H1 (cell line): ENCODE results near the gene BYSL. TPM values are rescaled to one million over a fixed set of nuclear protein-coding genes. Genes with fewer than 3 reads are reported as not detected.

ENCODE experiments used
- CTCF ChIA-PET: fragments of 300-600 bp; sonication (Branson Sonifier 250); formaldehyde crosslinking; loops from one replicate; lab custom pipeline; 2021; ENCODE audit not compliant: partially characterized antibody; lab: Charles Lee
- POLR2A ChIA-PET: fragments of 300-600 bp; sonication (Branson Sonifier 250); formaldehyde crosslinking; loops from one replicate; lab custom pipeline; 2021; ENCODE audit warnings: inconsistent platforms; ENCODE audit not compliant: partially characterized antibody; lab: Charles Lee
- DNase-seq, 2 experiments: peaks; one replicate each; pipeline versions ENCODE4 v3.0.0 to v3.0.0-alpha.2; 2010 to 2022; ENCODE audit warnings: low spot score in 2 of 2, low read depth in 1 of 2, mixed read lengths in 1 of 2
- FAIRE-seq: peaks from 2 replicates; lab custom pipeline; 2011; peaks lifted over from hg19 to GRCh38; lab: Jason Lieb, UNC
- H2AFZ ChIP-seq: 2 replicates; pipeline ENCODE4 v1.8.1; 2012; ENCODE audit warnings: low read length, inconsistent platforms
- H2AK5ac ChIP-seq: 2 replicates; pipeline ENCODE4 v1.6.1; 2013; ENCODE audit warnings: low read depth, low read length
- H2BK120ac ChIP-seq: replicated peaks from 2 replicates; pipeline ENCODE3; 2013; ENCODE audit warnings: low read depth, low read length, inconsistent platforms
- H2BK12ac ChIP-seq: 2 replicates; pipeline ENCODE4 v1.6.1; 2013; ENCODE audit warnings: low read depth, low read length
- H2BK15ac ChIP-seq: 2 replicates; pipeline ENCODE4 v1.6.1; 2013; ENCODE audit warnings: low read length
- H2BK20ac ChIP-seq: 2 replicates; pipeline ENCODE4 v1.6.1; 2013; ENCODE audit warnings: low read length
- H2BK5ac ChIP-seq: 2 replicates; pipeline ENCODE4 v1.6.1; 2013; ENCODE audit warnings: low read depth, low read length
- H3K14ac ChIP-seq: 2 replicates; pipeline ENCODE4 v1.6.1; 2013; ENCODE audit warnings: inconsistent platforms; ENCODE audit not compliant: insufficient read length
- H3K18ac ChIP-seq: 2 replicates; pipeline ENCODE4 v1.6.1; 2013; ENCODE audit warnings: low read length; ENCODE audit errors: extremely low read depth
- H3K23ac ChIP-seq: 2 replicates; pipeline ENCODE4 v1.6.1; 2013; ENCODE audit warnings: inconsistent platforms; ENCODE audit not compliant: insufficient read length
- H3K23me2 ChIP-seq: 2 replicates; pipeline ENCODE4 v1.6.1; 2013; ENCODE audit warnings: low read depth, low read length
- H3K27ac ChIP-seq: 2 replicates; pipeline ENCODE4 v1.6.1; 2011; ENCODE audit warnings: low read depth, low read length, inconsistent platforms
- H3K27me3 ChIP-seq, 4 experiments: replicated peaks in 1 of 4; 1 replicate in 1 of 4; 2 replicates in 3 of 4; pipeline versions ENCODE4 v1.6.1 to v1.8.1; 2011 to 2013; ENCODE audit warnings: low read length in 3 of 4, mild to moderate bottlenecking in 3 of 4, inconsistent platforms in 2 of 4, mixed read lengths in 2 of 4, moderate library complexity in 1 of 4; ENCODE audit not compliant: control insufficient read depth in 3 of 4, insufficient read depth in 3 of 4; ENCODE audit errors: extremely low read depth in 1 of 4
- H3K36me3 ChIP-seq, 4 experiments: 2 replicates each; pipeline versions ENCODE4 v1.6.1 to v1.8.1; 2011 to 2013; ENCODE audit warnings: mild to moderate bottlenecking in 4 of 4, low read length in 3 of 4, moderate library complexity in 2 of 4, control low read depth in 1 of 4, inconsistent platforms in 1 of 4; ENCODE audit not compliant: insufficient read depth in 4 of 4, control insufficient read depth in 2 of 4
- H3K4ac ChIP-seq: replicated peaks from 2 replicates; pipeline ENCODE3; 2013; ENCODE audit warnings: low read length, low read depth, mixed read lengths, inconsistent platforms; ENCODE audit not compliant: insufficient read length
- H3K4me1 ChIP-seq, 4 experiments: replicated peaks in 1 of 4; 1 replicate in 1 of 4; 2 replicates in 3 of 4; pipeline versions ENCODE4 v1.6.1 to v1.8.1; 2011 to 2013; ENCODE audit warnings: low read length in 3 of 4, inconsistent platforms in 2 of 4, mixed read lengths in 1 of 4; ENCODE audit not compliant: insufficient read depth in 4 of 4, control insufficient read depth in 3 of 4
- H3K4me2 ChIP-seq, 2 experiments: 2 replicates each; pipeline versions ENCODE4 v1.6.1 to v1.8.1; 2011 to 2013; ENCODE audit warnings: low read depth in 2 of 2, low read length in 2 of 2, control low read depth in 1 of 2, inconsistent platforms in 1 of 2, mild to moderate bottlenecking in 1 of 2; ENCODE audit not compliant: insufficient read depth in 1 of 2
- H3K4me3 ChIP-seq, 4 experiments: fragments of 200-600, 300-600 bp in 1 of 4; sonication (generic), shearing (Covaris generic), sonication (Bioruptor Twin) in 1 of 4; 2 replicates each; pipeline versions ENCODE4 v1.5.1 to v1.8.1; 2011 to 2016; ENCODE audit warnings: low read length in 4 of 4, low read depth in 3 of 4, control low read depth in 2 of 4, inconsistent platforms in 2 of 4, mild to moderate bottlenecking in 2 of 4, mixed read lengths in 1 of 4, moderate library complexity in 1 of 4; ENCODE audit not compliant: insufficient read depth in 2 of 4; ENCODE audit errors: extremely low read depth in 1 of 4
- H3K56ac ChIP-seq: replicated peaks from 2 replicates; pipeline ENCODE3; 2013; ENCODE audit warnings: low read depth, mild to moderate bottlenecking, mixed read lengths, low read length, inconsistent platforms; ENCODE audit not compliant: insufficient read length
- H3K79me1 ChIP-seq: 2 replicates; pipeline ENCODE4 v1.6.1; 2013; ENCODE audit warnings: low read depth, low read length, control low read depth
- H3K79me2 ChIP-seq, 2 experiments: 2 replicates each; pipeline versions ENCODE4 v1.6.1 to v1.8.1; 2012 to 2013; ENCODE audit warnings: low read length in 2 of 2, mild to moderate bottlenecking in 2 of 2, inconsistent platforms in 1 of 2; ENCODE audit not compliant: insufficient read depth in 2 of 2, control insufficient read depth in 1 of 2
- H3K9ac ChIP-seq, 4 experiments: replicated peaks in 1 of 4; 1 replicate in 1 of 4; 2 replicates in 3 of 4; pipeline versions ENCODE4 v1.6.1 to v1.8.1; 2011 to 2013; ENCODE audit warnings: low read depth in 3 of 4, low read length in 3 of 4, control low read depth in 2 of 4, mild to moderate bottlenecking in 2 of 4, moderate library complexity in 2 of 4, inconsistent platforms in 1 of 4; ENCODE audit errors: extremely low read depth in 1 of 4
- H3K9me3 ChIP-seq, 2 experiments: 2 replicates each; pipeline versions ENCODE4 v1.6.1 to v1.8.1; 2012 to 2013; ENCODE audit warnings: mild to moderate bottlenecking in 2 of 2, moderate library complexity in 2 of 2, control low read depth in 1 of 2, inconsistent platforms in 1 of 2, low read depth in 1 of 2, low read length in 1 of 2, mixed read lengths in 1 of 2; ENCODE audit not compliant: insufficient read depth in 2 of 2
- H4K20me1 ChIP-seq, 2 experiments: replicated peaks in 1 of 2; 2 replicates each; pipeline versions ENCODE3 to v1.8.1; 2011 to 2013; ENCODE audit warnings: inconsistent platforms in 2 of 2, low read length in 2 of 2, mild to moderate bottlenecking in 1 of 2; ENCODE audit not compliant: insufficient read depth in 2 of 2, control insufficient read depth in 1 of 2
- H4K5ac ChIP-seq: 2 replicates; pipeline ENCODE4 v1.6.1; 2013; ENCODE audit warnings: low read length, low read depth, mixed read lengths, inconsistent platforms; ENCODE audit not compliant: insufficient read length
- H4K8ac ChIP-seq: 2 replicates; pipeline ENCODE4 v1.8.0; 2013; ENCODE audit warnings: mild to moderate bottlenecking, moderate library complexity, low read length, inconsistent platforms; ENCODE audit not compliant: insufficient read depth; ENCODE audit errors: extremely low read depth
- H4K91ac ChIP-seq: replicated peaks from 2 replicates; pipeline ENCODE3; 2013; ENCODE audit warnings: low read length, mixed read lengths, inconsistent platforms; ENCODE audit not compliant: insufficient read length
- CBX8 ChIP-seq: fragments of 300-800, 300-1000 bp; sonication (generic); IDR thresholded peaks from 2 replicates; pipeline ENCODE4 v1.7.1; 2016; ENCODE audit warnings: low read depth, low read length, borderline replicate concordance
- CHD1 ChIP-seq: IDR thresholded peaks from 2 replicates; pipeline ENCODE4 v1.6.1; 2012; ENCODE audit warnings: low read depth, low read length, improper control_type of control experiment
- CTBP2 ChIP-seq: IDR thresholded peaks from 2 replicates; pipeline ENCODE4 v1.7.0; 2011; ENCODE audit warnings: borderline replicate concordance, mild to moderate bottlenecking, moderate library complexity, mixed read lengths, low read length; ENCODE audit not compliant: insufficient read depth, insufficient read length
- GABPA ChIP-seq: IDR thresholded peaks from 2 replicates; pipeline ENCODE4 v1.6.1; 2011; ENCODE audit warnings: mild to moderate bottlenecking, low read length, moderate library complexity, borderline replicate concordance; ENCODE audit not compliant: insufficient read depth
- JUND ChIP-seq: IDR thresholded peaks from 2 replicates; pipeline ENCODE4 v1.6.1; 2011; ENCODE audit warnings: mild to moderate bottlenecking, improper control_type of control experiment, low read length
- KDM1A ChIP-seq: fragments of 200-600, 300-600 bp; sonication (generic); IDR thresholded peaks from 2 replicates; pipeline ENCODE4 v1.7.1; 2016; ENCODE audit warnings: mild to moderate bottlenecking, low read length, borderline replicate concordance
- POLR2AphosphoS5 ChIP-seq: IDR thresholded peaks from 2 replicates; pipeline ENCODE4 v1.6.1; 2011; ENCODE audit warnings: low read depth, low read length
- SIRT6 ChIP-seq: IDR thresholded peaks from one replicate; pipeline ENCODE4 v1.7.1; 2012; ENCODE audit warnings: low read length, inconsistent platforms
- SP2 ChIP-seq: IDR thresholded peaks from 2 replicates; pipeline ENCODE4 v1.6.1; 2012; ENCODE audit warnings: mild to moderate bottlenecking, low read length, inconsistent platforms
- SP4 ChIP-seq: IDR thresholded peaks from 2 replicates; pipeline ENCODE4 v1.6.1; 2012; ENCODE audit warnings: low read length, inconsistent platforms
- TAF1 ChIP-seq: IDR thresholded peaks from 2 replicates; pipeline ENCODE4 v1.6.1; 2011; ENCODE audit warnings: mild to moderate bottlenecking, low read depth, low read length
- ZNF274 ChIP-seq: IDR thresholded peaks from 2 replicates; pipeline ENCODE4 v1.7.0; 2012; ENCODE audit warnings: low read length, borderline replicate concordance; ENCODE audit errors: extremely low read depth
- WGBS, 2 experiments: shearing (Covaris generic) in 1 of 2; methylation state at CpG; one replicate each; pipeline versions ENCODE4 v1.1.6 to v1.1.7; 2013 to 2015; ENCODE audit warnings: low lambda C conversion rate in 2 of 2, mixed read lengths in 2 of 2, inconsistent platforms in 1 of 2, low coverage in 1 of 2, missing lambda C conversion rate in 1 of 2; ENCODE audit not compliant: insufficient replicate concordance in 2 of 2, insufficient coverage in 1 of 2, insufficient read length in 1 of 2; ENCODE audit errors: extremely low coverage in 1 of 2, missing lambda C conversion rate in 1 of 2; 5-methylcytosine and 5-hydroxymethylcytosine counted together
- polyA plus RNA-seq, 7 experiments: library from polyadenylated mRNA; depleted of rRNA in 3 of 7; stranded (reverse) in 5 of 7; unstranded in 2 of 7; fragments of >200 nt in 5 of 7; fragments of 200-250 nt in 2 of 7; gene quantifications; 1 replicate in 5 of 7; 2 replicates in 1 of 7; 4 replicates in 1 of 7; pipeline versions ENCODE4 v1.2.1 to v1.2.3, GENCODE V29; 2011 to 2013; ENCODE audit warnings: missing spikeins in 2 of 7, mixed read lengths in 2 of 7
- total RNA-seq: library from RNA; stranded (reverse); fragmentation: NEBNext Ultra II Directional; extraction: Animal tissue kit (Norgen Biotek cat#: 25700); gene quantifications from 2 replicates; pipeline ENCODE4 v1.2.1, GENCODE V29; 2021
- TF ChIP-seq, protein P1 (sequence below), 3 experiments: IDR thresholded peaks; 1 replicate in 2 of 3; 2 replicates in 1 of 3; pipeline versions ENCODE4 v1.5.1 to v1.6.1; 2011; ENCODE audit warnings: low read length in 3 of 3, mild to moderate bottlenecking in 3 of 3, inconsistent platforms in 2 of 3, low read depth in 1 of 3, moderate library complexity in 1 of 3; ENCODE audit not compliant: insufficient read depth in 1 of 3; ENCODE audit errors: control extremely low read depth in 1 of 3

Gene BYSL
- total and polyA plus RNA-seq, 2 of the 8 experiments (the other 6 are each of a cell fraction or from before 2014, with no cell fraction given) = 37.3 to 49.2 TPM

DNA sequence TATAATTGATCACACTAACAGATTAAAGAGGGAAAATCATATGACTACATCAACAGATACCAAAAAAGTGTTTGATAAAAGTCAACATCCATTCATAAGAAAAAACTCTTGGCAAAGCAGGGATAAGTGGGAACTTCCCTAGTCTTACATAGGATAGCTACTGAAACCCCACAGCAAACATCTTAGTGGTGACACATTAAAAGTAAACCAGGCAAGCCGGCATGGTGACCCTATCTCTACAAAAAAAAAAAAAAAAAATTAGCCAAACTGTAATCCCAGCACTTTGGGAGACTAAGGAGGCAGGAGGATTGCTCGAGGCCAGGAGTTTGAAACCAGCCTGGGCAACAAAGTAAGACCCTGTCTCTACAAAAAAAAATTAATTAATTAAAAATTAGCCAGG lies 34.1 kb downstream of the BYSL start:
- Histone ChIP-seq H3K4me2 (no peak overlapping the region), H2BK15ac (no peak overlapping the region), H4K20me1 (no peaks in the 10 kb centered on the region), H3K79me2 (no peaks in the 10 kb centered on the region), H2AK5ac (no peak overlapping the region), H3K9ac (no peak overlapping the region), H2BK12ac (no peak overlapping the region), H3K14ac (no peak overlapping the region), H3K27me3 (no peaks in the 10 kb centered on the region; a peak in 2 of 7 replicates), H4K91ac (no peak overlapping the region), H3K4me1 (no peaks in the 10 kb centered on the region), H2BK120ac (no peak overlapping the region), H3K36me3 (no peaks in the 10 kb centered on the region), H2BK20ac (no peak overlapping the region), H3K23ac (no peak overlapping the region), H3K27ac (no peak overlapping the region), H4K5ac (no peak overlapping the region), H4K8ac (no peak overlapping the region), H3K4ac (no peak overlapping the region), H3K4me3 (no peak overlapping the region), H3K23me2 (no peaks in the 10 kb centered on the region), H2BK5ac (no peak overlapping the region), H3K18ac (no peak overlapping the region), H3K79me1 (no peaks in the 10 kb centered on the region), H3K9me3 (no peaks in the 10 kb centered on the region), H3K56ac (no peak overlapping the region), H2AFZ (no peak overlapping the region)
- CTCF ChIA-PET = interaction anchor here (0.5 to 0.7 kb wide), 3 partner anchors 8 to 282 kb away, joined by 3 to 4 read pairs (median 3); no protein-coding TSS in a partner anchor
- FAIRE-seq = no peak
- DNase-seq = no peak
- POLR2A ChIA-PET = interaction anchor here (0.8 to 1.1 kb wide), 3 partner anchors 8 to 95 kb away, joined by 3 read pairs; no protein-coding TSS in a partner anchor
- WGBS, 2 experiments = 77% methylated on average over 2 of the region's 2 CpGs; no CpG with 5 or more reads in 1 of the 2 experiments
- TF ChIP-seq CHD1 (no peak), ZNF274 (no peak), SP4 (no peak), CTBP2 (no peak), TAF1 (no peak), KDM1A (no peak), GABPA (no peak), CBX8 (no peak), JUND (no peak), POLR2AphosphoS5 (no peak), SP2 (no peak), SIRT6 (no peak)
- TF ChIP-seq, protein P1, sequence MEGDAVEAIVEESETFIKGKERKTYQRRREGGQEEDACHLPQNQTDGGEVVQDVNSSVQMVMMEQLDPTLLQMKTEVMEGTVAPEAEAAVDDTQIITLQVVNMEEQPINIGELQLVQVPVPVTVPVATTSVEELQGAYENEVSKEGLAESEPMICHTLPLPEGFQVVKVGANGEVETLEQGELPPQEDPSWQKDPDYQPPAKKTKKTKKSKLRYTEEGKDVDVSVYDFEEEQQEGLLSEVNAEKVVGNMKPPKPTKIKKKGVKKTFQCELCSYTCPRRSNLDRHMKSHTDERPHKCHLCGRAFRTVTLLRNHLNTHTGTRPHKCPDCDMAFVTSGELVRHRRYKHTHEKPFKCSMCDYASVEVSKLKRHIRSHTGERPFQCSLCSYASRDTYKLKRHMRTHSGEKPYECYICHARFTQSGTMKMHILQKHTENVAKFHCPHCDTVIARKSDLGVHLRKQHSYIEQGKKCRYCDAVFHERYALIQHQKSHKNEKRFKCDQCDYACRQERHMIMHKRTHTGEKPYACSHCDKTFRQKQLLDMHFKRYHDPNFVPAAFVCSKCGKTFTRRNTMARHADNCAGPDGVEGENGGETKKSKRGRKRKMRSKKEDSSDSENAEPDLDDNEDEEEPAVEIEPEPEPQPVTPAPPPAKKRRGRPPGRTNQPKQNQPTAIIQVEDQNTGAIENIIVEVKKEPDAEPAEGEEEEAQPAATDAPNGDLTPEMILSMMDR (IDR thresholded peaks at IDR 0.05; ENCODE audit: control extremely low read depth in 1 of 3, insufficient read depth in 1 of 3, low read depth in 1 of 3, low read length in 3 of 3) = no peak
